Activated CD4-positive, alpha-beta memory T cell treated with anti-CD3 and anti-CD28 coated beads, Interleukin-2, amount 10 ng/mL, durations not matched to agents 7 days and 5 days (primary cell): ENCODE results near the gene MROH2A. TPM values are rescaled to one million over a fixed set of nuclear protein-coding genes. Genes with fewer than 3 reads are reported as not detected.
"Not testable (repeated sequence)": the region's sequence is repeated elsewhere in the genome, so short reads cannot be mapped to it uniquely, and the experiment has no call there.

Experiments used
- CTCF ChIA-PET: fragments of 350-600 bp; sonication (Branson Sonifier 250); formaldehyde crosslinking; loops from one replicate; lab custom pipeline; 2021; ENCODE audit warnings: antibody characterized with exemption, inconsistent platforms; lab: Charles Lee
- POLR2A ChIA-PET: fragments of 350-600 bp; sonication (Branson Sonifier 250); formaldehyde crosslinking; loops from one replicate; lab custom pipeline; 2021; ENCODE audit warnings: antibody characterized with exemption; lab: Charles Lee
- DNase-seq: peaks from one replicate; pipeline ENCODE4 v3.0.0-alpha.2; 2020
- H3K27ac Mint-ChIP-seq: one replicate; pipeline ENCODE4 v1.8.0; 2021; ENCODE audit warnings: mild to moderate bottlenecking, mixed read lengths
- H3K27me3 Mint-ChIP-seq: one replicate; pipeline ENCODE4 v1.8.0; 2021; ENCODE audit warnings: mixed read lengths
- H3K36me3 Mint-ChIP-seq: one replicate; pipeline ENCODE4 v1.8.0; 2021; ENCODE audit warnings: low read depth, mixed read lengths
- H3K4me1 Mint-ChIP-seq: one replicate; pipeline ENCODE4 v1.8.0; 2021; ENCODE audit warnings: mixed read lengths
- H3K4me3 Mint-ChIP-seq: one replicate; pipeline ENCODE4 v1.8.0; 2021; ENCODE audit warnings: mild to moderate bottlenecking, mixed read lengths
- H3K9me3 Mint-ChIP-seq: one replicate; pipeline ENCODE4 v1.8.0; 2021; ENCODE audit warnings: mixed read lengths
- total RNA-seq, 2 experiments: library from RNA; stranded (reverse); gene quantifications; one replicate each; pipeline ENCODE4 v1.2.3, GENCODE V29; 2021

MROH2A gene
- total RNA-seq, 2 experiments from 2014 or later: not detected

DNA sequence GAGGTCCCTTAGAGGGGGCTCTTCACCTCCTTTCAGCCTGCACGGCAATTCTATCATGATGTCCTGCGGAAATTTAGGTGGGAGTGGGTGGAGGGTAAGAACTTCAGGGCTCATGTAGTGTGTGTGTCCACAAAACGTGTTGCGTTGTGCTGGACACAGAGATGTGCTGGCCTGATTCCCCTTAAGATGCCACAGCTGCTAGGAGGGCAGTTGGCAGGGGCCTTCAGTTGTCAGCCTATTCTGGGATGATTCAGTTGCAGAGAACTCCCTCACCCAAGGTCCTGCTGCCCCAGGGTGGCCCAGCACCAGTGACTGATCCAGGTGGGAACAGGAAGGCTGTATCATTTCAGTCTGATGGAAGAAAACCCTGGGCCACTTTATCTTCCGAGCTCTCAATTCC is 77.2 kb downstream of the MROH2A start:
- DNase-seq: no peak
- ChIA-PET POLR2A (interaction anchor here (1.0 to 4.5 kb wide), 5 partner anchors 9 to 641 kb away, joined by 3 to 33 read pairs (median 8); partner anchors contain the start of genes ARL4C, MSL3B and USP40), CTCF (interaction anchor here (3.0 kb wide), 1 partner anchor 11 kb away, joined by 12 read pairs; no protein-coding TSS in a partner anchor)
- Mint-ChIP-seq H3K4me1 (peaks cover 46% of the 10 kb centered on the region), H3K9me3 (no peaks in the 10 kb centered on the region), H3K27ac (peak overlapping the region; percentile 36), H3K4me3 (peak overlapping the region; percentile 51), H3K27me3 (peaks cover 2% of the 10 kb centered on the region), H3K36me3 (peaks cover 39% of the 10 kb centered on the region)

- peaks cover 31% of the 10 kb centered on the region for H3K36me3 Mint-ChIP-seq
- no peak overlapping the region for H3K4me3 Mint-ChIP-seq
- no peak overlapping the region for H3K27ac Mint-ChIP-seq
- CTCF ChIA-PET: interaction anchor here (2.6 to 3.0 kb wide), 2 partner anchors 10 to 15 kb away, joined by 7 to 12 read pairs; no protein-coding TSS in a partner anchor
- H3K4me1 Mint-ChIP-seq: peaks cover 40% of the 10 kb centered on the region
- POLR2A ChIA-PET: interaction anchor here (4.5 kb wide), 1 partner anchor 641 kb away, joined by 33 read pairs; the partner anchor contains the start of gene ARL4C
- H3K9me3 Mint-ChIP-seq: no peaks in the 10 kb centered on the region
- peaks cover 2% of the 10 kb centered on the region for H3K27me3 Mint-ChIP-seq
- DNase-seq: no peak
Observed at GRCh38 chr2:233856184-233856583, 78.1 kb downstream of the MROH2A start.

- peaks cover 25% of the 10 kb centered on the region for H3K4me1 Mint-ChIP-seq
- H3K27me3 Mint-ChIP-seq: peaks cover 3% of the 10 kb centered on the region
- peaks cover 16% of the 10 kb centered on the region for H3K36me3 Mint-ChIP-seq
- ChIA-PET CTCF (interaction anchor here (0.8 to 2.6 kb wide), 11 partner anchors 9 to 687 kb away, joined by 3 to 16 read pairs (median 3); partner anchors contain the start of genes ARL4C and MSL3B), POLR2A (interaction anchor here (0.6 to 1.0 kb wide), 2 partner anchors 640 to 1080 kb away, joined by 3 read pairs; partner anchors contain the start of gene ARL4C)
- H3K9me3 Mint-ChIP-seq: no peaks in the 10 kb centered on the region
- DNase-seq: peak; percentile 68
- H3K4me3 Mint-ChIP-seq: no peak overlapping the region
- H3K27ac Mint-ChIP-seq: no peak overlapping the region
Observed at GRCh38 chr2:233857511-233858141, 79.5 kb downstream of the MROH2A start.

GRCh38 chr2:233858331-233858730 is 80.2 kb downstream of the MROH2A start:
- DNase-seq: no peak

DNA sequence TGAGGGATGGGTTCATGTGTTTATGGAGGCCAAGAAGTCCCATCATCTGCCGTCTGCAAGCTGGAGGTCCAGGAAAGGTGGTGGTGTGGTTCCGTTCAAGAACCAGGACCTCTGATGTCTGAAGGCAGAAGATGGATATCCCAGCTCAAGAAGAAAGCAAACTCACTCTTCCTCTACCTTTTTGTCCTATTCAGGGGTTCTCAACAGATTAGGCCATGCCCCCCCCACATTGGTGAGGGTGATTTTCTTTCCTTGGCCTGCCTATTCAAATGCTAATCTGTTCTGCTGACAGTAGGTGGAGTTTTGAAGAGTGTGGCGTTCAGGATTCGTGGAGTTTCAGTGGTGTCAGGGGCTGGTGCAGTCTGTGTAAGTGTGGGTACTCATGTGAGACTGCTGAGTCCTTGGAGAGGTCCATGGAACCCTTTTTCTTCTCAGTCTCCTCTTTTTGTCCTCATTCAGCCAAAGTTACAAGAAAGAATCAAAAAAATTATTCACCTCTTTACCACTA is 84.2 kb downstream of the MROH2A start:
- DNase-seq: no peak
- peaks cover 12% of the 10 kb centered on the region for H3K36me3 Mint-ChIP-seq
- CTCF ChIA-PET: no interaction called here
- no peaks in the 10 kb centered on the region for H3K9me3 Mint-ChIP-seq
- H3K4me3 Mint-ChIP-seq: no peak overlapping the region
- H3K27me3 Mint-ChIP-seq: peaks cover 3% of the 10 kb centered on the region
- H3K4me1 Mint-ChIP-seq: peaks cover 20% of the 10 kb centered on the region
- POLR2A ChIA-PET: no interaction called here
- no peak overlapping the region for H3K27ac Mint-ChIP-seq

More at GRCh38 chr2:233858331-233858730, 80.2 kb downstream of the MROH2A start:
- Mint-ChIP-seq H3K4me3 (no peak overlapping the region), H3K27ac (no peak overlapping the region), H3K9me3 (no peaks in the 10 kb centered on the region), H3K4me1 (peaks cover 24% of the 10 kb centered on the region), H3K36me3 (peaks cover 9% of the 10 kb centered on the region), H3K27me3 (peaks cover 3% of the 10 kb centered on the region)
- CTCF ChIA-PET: interaction anchor here (0.8 to 2.6 kb wide), 11 partner anchors 9 to 687 kb away, joined by 3 to 16 read pairs (median 3); partner anchors contain the start of genes ARL4C and MSL3B
- POLR2A ChIA-PET: interaction anchor here (1.0 kb wide), 1 partner anchor 639 kb away, joined by 3 read pairs; the partner anchor contains the start of gene ARL4C

DNA sequence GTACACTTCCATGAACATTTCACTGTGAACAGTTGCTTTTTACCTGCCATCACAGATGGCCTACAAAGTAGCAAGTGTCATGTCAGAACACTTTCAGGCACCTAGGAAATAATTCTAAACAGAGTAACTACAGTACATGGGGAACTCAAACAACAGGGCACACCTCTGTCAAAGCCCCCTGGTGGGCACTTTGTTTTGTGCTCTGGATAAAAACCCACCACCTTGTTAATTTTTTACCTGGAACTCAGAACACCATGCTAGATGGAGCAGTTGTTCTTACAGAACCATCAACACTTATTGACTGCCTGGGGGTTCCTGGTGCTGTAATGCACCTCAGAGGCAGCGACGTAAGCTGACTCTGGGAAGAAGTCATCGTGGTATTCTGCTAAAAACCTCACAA is 87.7 kb downstream of the MROH2A start:
- DNase-seq: no peak
- H3K36me3 Mint-ChIP-seq: peaks cover 21% of the 10 kb centered on the region
- POLR2A ChIA-PET: interaction anchor here (0.8 kb wide), 1 partner anchor 12 kb away, joined by 3 read pairs; the partner anchor contains the start of gene HJURP

GRCh38 chr2:233866479-233866878 is 88.3 kb downstream of the MROH2A start:
- H3K4me3 Mint-ChIP-seq: no peak overlapping the region
- H3K27me3 Mint-ChIP-seq: peaks cover 14% of the 10 kb centered on the region
- no peak overlapping the region for H3K27ac Mint-ChIP-seq
- peaks cover 21% of the 10 kb centered on the region for H3K36me3 Mint-ChIP-seq
- no peak for DNase-seq
- H3K4me1 Mint-ChIP-seq: peaks cover 25% of the 10 kb centered on the region
- ChIA-PET POLR2A (interaction anchor here (0.8 to 1.4 kb wide), 2 partner anchors 12 to 24 kb away, joined by 3 to 5 read pairs; partner anchors contain the start of gene HJURP), CTCF (interaction anchor here (2.5 to 2.7 kb wide), 2 partner anchors 9 to 11 kb away, joined by 12 to 16 read pairs; partner anchors contain the start of gene HJURP)
- peaks cover 10% of the 10 kb centered on the region for H3K9me3 Mint-ChIP-seq

More for the DNA sequence above, 87.7 kb downstream of the MROH2A start:
- H3K9me3 Mint-ChIP-seq: peaks cover 10% of the 10 kb centered on the region
- H3K27me3 Mint-ChIP-seq: peaks cover 10% of the 10 kb centered on the region
- CTCF ChIA-PET: interaction anchor here (1.2 to 2.7 kb wide), 3 partner anchors 8 to 40 kb away, joined by 3 to 16 read pairs (median 12); partner anchors contain the start of gene HJURP
- H3K4me1 Mint-ChIP-seq: peaks cover 25% of the 10 kb centered on the region
- no peak overlapping the region for H3K27ac Mint-ChIP-seq
- no peak overlapping the region for H3K4me3 Mint-ChIP-seq

- peak; percentile 63 for DNase-seq
- ChIA-PET POLR2A (interaction anchor here (1.4 to 1.7 kb wide), 2 partner anchors 14 to 26 kb away, joined by 5 to 9 read pairs; partner anchors contain the start of gene HJURP), CTCF (interaction anchor here (2.7 kb wide), 1 partner anchor 10 kb away, joined by 16 read pairs; no protein-coding TSS in a partner anchor)
- Mint-ChIP-seq H3K9me3 (peaks cover 10% of the 10 kb centered on the region), H3K36me3 (peaks cover 21% of the 10 kb centered on the region), H3K27me3 (peaks cover 25% of the 10 kb centered on the region), H3K27ac (peak within 1 kb of the TSS; percentile 9), H3K4me1 (peaks cover 25% of the 10 kb centered on the region), H3K4me3 (peak within 1 kb of the TSS; percentile 79)
Observed at GRCh38 chr2:233867993-233868532, 89.9 kb downstream of the MROH2A start, which contains the start of gene MSL3B. MSL3B (minus strand) TSS chr2:233868386.

- H3K4me3 Mint-ChIP-seq: no peak overlapping the region
- H3K36me3 Mint-ChIP-seq: peaks cover 18% of the 10 kb centered on the region
- no peak for DNase-seq
- no peak overlapping the region for H3K27ac Mint-ChIP-seq
- H3K4me1 Mint-ChIP-seq: peaks cover 16% of the 10 kb centered on the region
- H3K27me3 Mint-ChIP-seq: peaks cover 37% of the 10 kb centered on the region
- POLR2A ChIA-PET: interaction anchor here (1.2 to 1.3 kb wide), 2 partner anchors 17 to 24 kb away, joined by 3 read pairs; partner anchors contain the start of gene HJURP
- H3K9me3 Mint-ChIP-seq: peaks cover 10% of the 10 kb centered on the region
- CTCF ChIA-PET: interaction anchor here (2.2 kb wide), 1 partner anchor 14 kb away, joined by 7 read pairs; no protein-coding TSS in a partner anchor
Observed at GRCh38 chr2:233871432-233871831, 93.3 kb downstream of the MROH2A start.

DNA sequence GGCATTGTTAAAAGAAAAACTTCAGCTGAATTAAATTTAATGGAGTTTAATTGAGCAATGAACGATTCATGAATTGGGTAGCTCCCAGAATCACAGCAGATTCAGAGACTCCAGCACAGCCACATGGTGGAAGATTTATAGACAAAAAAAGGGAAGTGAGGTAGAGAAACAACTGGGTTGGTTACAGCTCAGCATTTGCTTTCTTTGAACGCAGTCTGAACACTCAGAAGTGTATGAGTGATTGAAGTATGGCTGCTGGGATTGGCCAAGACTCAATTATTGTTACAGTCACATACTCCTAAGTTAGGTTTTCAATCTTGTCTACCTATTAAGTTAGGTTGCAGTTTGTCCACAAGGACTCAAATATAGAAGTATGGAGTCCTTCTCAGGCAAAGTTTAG is 94.0 kb downstream of the MROH2A start:
- ChIA-PET CTCF (interaction anchor here (2.2 kb wide), 1 partner anchor 15 kb away, joined by 7 read pairs; no protein-coding TSS in a partner anchor), POLR2A (interaction anchor here (1.2 to 1.3 kb wide), 2 partner anchors 18 to 24 kb away, joined by 3 read pairs; partner anchors contain the start of gene HJURP)
- H3K9me3 Mint-ChIP-seq: peaks cover 10% of the 10 kb centered on the region
- not testable (repeated sequence) for DNase-seq, H3K27ac Mint-ChIP-seq, H3K4me3 Mint-ChIP-seq
- H3K27me3 Mint-ChIP-seq: peaks cover 39% of the 10 kb centered on the region
- H3K4me1 Mint-ChIP-seq: peaks cover 12% of the 10 kb centered on the region
- peaks cover 11% of the 10 kb centered on the region for H3K36me3 Mint-ChIP-seq

- H3K9me3 Mint-ChIP-seq: peaks cover 16% of the 10 kb centered on the region
- no peak overlapping the region for H3K4me3 Mint-ChIP-seq
- H3K4me1 Mint-ChIP-seq: no peaks in the 10 kb centered on the region
- no peak overlapping the region for H3K27ac Mint-ChIP-seq
- CTCF ChIA-PET: no interaction called here
- POLR2A ChIA-PET: no interaction called here
- H3K27me3 Mint-ChIP-seq: peaks cover 36% of the 10 kb centered on the region
- H3K36me3 Mint-ChIP-seq: peaks cover 7% of the 10 kb centered on the region
- DNase-seq: no peak
Observed at GRCh38 chr2:233882353-233882752, 104.2 kb downstream of the MROH2A start.
